Keratinocyte (primary cell): ENCODE data around the gene MTA2. TPM values are rescaled to one million over a fixed set of nuclear protein-coding genes. Genes with fewer than 3 reads are reported as not detected.

Experiments
- DNase-seq: peaks from one replicate; pipeline ENCODE4 v3.0.0-alpha.2; 2011; ENCODE audit warnings: low read depth, missing footprints, low spot score
- FAIRE-seq: peaks from 2 replicates; lab custom pipeline; 2011; peaks lifted over from hg19 to GRCh38; lab: Jason Lieb, UNC
- H2AFZ ChIP-seq: 2 replicates; pipeline ENCODE4 v1.6.0; 2012; ENCODE audit warnings: low read length, control low read depth, inconsistent platforms; ENCODE audit not compliant: control insufficient read depth
- H3K27ac ChIP-seq: 2 replicates; pipeline ENCODE4 v1.5.1; 2011; ENCODE audit warnings: low read length; ENCODE audit not compliant: control insufficient read depth, insufficient read depth
- H3K27me3 ChIP-seq: 3 replicates; pipeline ENCODE4 v1.6.0; 2011; ENCODE audit warnings: low read length; ENCODE audit not compliant: control insufficient read depth, insufficient read depth; ENCODE audit errors: extremely low read depth
- H3K36me3 ChIP-seq, 2 experiments: 2 replicates in 1 of 2; 3 replicates in 1 of 2; pipeline ENCODE4 v1.5.1; 2011; ENCODE audit warnings: low read length in 2 of 2, mild to moderate bottlenecking in 1 of 2; ENCODE audit not compliant: control insufficient read depth in 2 of 2, insufficient read depth in 2 of 2; ENCODE audit errors: extremely low read depth in 1 of 2
- H3K4me1 ChIP-seq: 3 replicates; pipeline ENCODE4 v1.5.1; 2011; ENCODE audit warnings: low read length; ENCODE audit not compliant: control insufficient read depth, insufficient read depth; ENCODE audit errors: extremely low read depth
- H3K4me2 ChIP-seq: 3 replicates; pipeline ENCODE4 v1.6.0; 2011; ENCODE audit warnings: low read depth, low read length; ENCODE audit not compliant: control insufficient read depth, insufficient read depth; ENCODE audit errors: extremely low read depth
- H3K4me3 ChIP-seq, 3 experiments: fragments of 200-600 bp in 1 of 3; sonication (generic) in 1 of 3; 2 replicates in 2 of 3; 3 replicates in 1 of 3; pipeline ENCODE4 v1.5.1; 2011 to 2016; ENCODE audit warnings: low read length in 3 of 3, mild to moderate bottlenecking in 3 of 3, control low read depth in 2 of 3, inconsistent platforms in 1 of 3, low read depth in 1 of 3, mixed read lengths in 1 of 3, mixed run types in 1 of 3, moderate library complexity in 1 of 3; ENCODE audit not compliant: control insufficient read depth in 2 of 3, insufficient read depth in 2 of 3; ENCODE audit errors: extremely low read depth in 1 of 3
- H3K79me2 ChIP-seq: 2 replicates; pipeline ENCODE4 v1.6.0; 2012; ENCODE audit warnings: low read length; ENCODE audit not compliant: control insufficient read depth, insufficient read depth
- H3K9ac ChIP-seq: 3 replicates; pipeline ENCODE4 v1.6.0; 2011; ENCODE audit warnings: low read length; ENCODE audit not compliant: control insufficient read depth, insufficient read depth; ENCODE audit errors: extremely low read depth
- H3K9me1 ChIP-seq: 3 replicates; pipeline ENCODE4 v1.6.0; 2011; ENCODE audit warnings: low read length; ENCODE audit not compliant: control insufficient read depth, insufficient read depth; ENCODE audit errors: extremely low read depth
- H3K9me3 ChIP-seq: 2 replicates; pipeline ENCODE4 v1.5.1; 2012; ENCODE audit warnings: low read depth, low read length; ENCODE audit not compliant: control insufficient read depth
- H4K20me1 ChIP-seq: 3 replicates; pipeline ENCODE4 v1.6.0; 2011; ENCODE audit warnings: low read length; ENCODE audit not compliant: control insufficient read depth, insufficient read depth; ENCODE audit errors: extremely low read depth
- CTCF ChIP-seq, 3 experiments: IDR thresholded peaks in 1 of 3; conservative IDR thresholded peaks in 1 of 3; optimal IDR thresholded peaks in 1 of 3; 2 replicates in 2 of 3; 3 replicates in 1 of 3; pipeline versions ENCODE3 to v1.5.1; 2011; ENCODE audit warnings: low read length in 3 of 3, mild to moderate bottlenecking in 3 of 3, moderate library complexity in 2 of 3, control low read depth in 1 of 3, inconsistent platforms in 1 of 3; ENCODE audit not compliant: insufficient read depth in 2 of 3; ENCODE audit errors: extremely low read depth in 1 of 3
- EZH2 ChIP-seq: IDR thresholded peaks from one replicate; pipeline ENCODE4 v1.6.1; 2012; ENCODE audit warnings: inconsistent platforms, mild to moderate bottlenecking, low read length, moderate library complexity
- dilution Hi-C: fragments of 300-500 bp; cut with MboI; formaldehyde crosslinking; loops from one replicate; pipeline ENCODE4 v1.7.0; 2020; ENCODE audit warnings: low sequenced_read_pairs; ENCODE audit not compliant: extremely low pct_ligation_motif_present
- polyA plus RNA-seq, 5 experiments: library from polyadenylated mRNA; depleted of rRNA in 3 of 5; stranded (reverse) in 3 of 5; stranded (forward) in 1 of 5; unstranded in 1 of 5; fragments of >200 nt; gene quantifications; 1 replicate in 1 of 5; 2 replicates in 3 of 5; 3 replicates in 1 of 5; pipeline versions ENCODE4 v1.2.1 to v1.2.3, GENCODE V29; 2011 to 2012; ENCODE audit warnings: missing spikeins in 2 of 5, low read depth in 1 of 5, low replicate concordance in 1 of 5

MTA2 gene
- polyA plus RNA-seq, 1 donor (not counting 4 experiments of a cell fraction or from before 2014, with no cell fraction given): 39.7 TPM

DNA sequence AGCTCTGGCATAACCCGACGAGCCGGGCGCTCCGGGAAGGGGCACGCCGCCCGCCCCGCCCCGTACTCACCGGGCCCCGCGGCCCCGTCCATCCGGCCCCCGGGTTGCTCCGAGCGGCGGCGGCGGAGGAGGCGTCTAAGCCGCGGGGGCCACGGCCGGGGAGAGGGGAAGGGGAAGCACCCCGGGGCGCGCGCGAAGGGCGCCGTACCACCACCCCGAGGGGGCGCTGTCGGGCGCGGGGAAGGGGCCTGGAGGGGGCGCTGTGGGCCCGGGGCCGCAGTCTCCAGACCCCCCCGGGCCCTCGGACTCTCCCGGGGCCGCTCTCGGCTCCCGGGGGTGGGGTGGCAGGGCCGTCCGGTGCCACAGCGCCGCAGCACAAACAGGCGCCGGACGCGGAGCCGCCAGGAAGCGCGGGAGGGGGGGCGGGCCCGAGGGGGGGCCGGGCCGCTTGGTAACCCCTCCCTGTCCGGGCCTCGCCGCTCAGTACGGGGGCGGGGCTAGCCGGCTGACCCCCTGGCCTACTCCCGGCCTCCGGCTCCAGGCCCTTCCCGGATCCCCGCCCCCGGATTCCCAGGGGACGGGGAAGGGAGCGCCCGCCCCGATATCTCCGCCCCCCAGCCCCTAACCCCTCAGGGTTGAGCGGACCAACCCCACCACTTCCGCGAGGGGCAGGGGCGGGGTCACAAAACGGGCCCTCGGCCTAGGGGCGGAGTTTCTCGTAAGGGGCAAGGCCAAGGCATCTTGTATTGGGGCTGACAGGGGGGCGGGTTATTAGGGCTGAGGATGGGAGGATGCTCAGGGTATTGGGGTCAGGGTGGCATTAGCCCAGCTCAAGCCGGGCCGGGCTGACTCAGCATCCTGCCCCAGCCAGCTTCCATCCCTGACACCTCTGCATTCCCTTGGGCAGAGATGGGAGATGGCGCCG, 11.0 kb upstream of the MTA2 start, which contains the start of the genes EML3 and ROM1:
Gene EML3, minus strand, starts transcription at position 410 of the 925 bp plus-strand sequence. Its CDS starts 318 bp downstream, at position 92.
Gene ROM1, plus strand, starts transcription at position 892 of the 925 bp plus-strand sequence. Its CDS starts 25 bp downstream, at position 917.
- Histone ChIP-seq H3K27ac (peak within 1 kb of the TSS; percentile 48), H3K9ac (peak within 1 kb of the TSS; percentile 78), H3K4me2 (peak within 1 kb of the TSS; percentile 78), H3K36me3 (peaks cover 13 to 25% of the 10 kb centered on the region in 2 experiments), H4K20me1 (no peaks in the 10 kb centered on the region), H3K79me2 (no peaks in the 10 kb centered on the region), H3K9me3 (no peaks in the 10 kb centered on the region), H3K4me1 (peaks cover 20% of the 10 kb centered on the region), H3K4me3 (peak within 1 kb of the TSS; percentile 60 to 85 (median 75)), H3K27me3 (no peaks in the 10 kb centered on the region), H3K9me1 (no peaks in the 10 kb centered on the region), H2AFZ (peak within 1 kb of the TSS; percentile 87)
- FAIRE-seq (peak; percentile 26), DNase-seq (no peak)
- dilution Hi-C loops: no loop called here
- TF ChIP-seq EZH2: no peak
- peak in 2 of 3 experiments; percentile 73 to 84 for TF ChIP-seq CTCF (optimal IDR thresholded peaks at IDR 0.05 in 1 of 3, IDR thresholded peaks at IDR 0.05 in 1 of 3, conservative IDR thresholded peaks at IDR 0.05 in 1 of 3; ENCODE audit: extremely low read depth in 1 of 3, insufficient read depth in 2 of 3, low read length in 3 of 3)

- Histone ChIP-seq H3K4me2 (peak overlapping the region; percentile 78), H3K27me3 (no peaks in the 10 kb centered on the region), H3K36me3 (peaks cover 12 to 20% of the 10 kb centered on the region in 2 experiments), H3K4me1 (peaks cover 20% of the 10 kb centered on the region), H3K79me2 (no peaks in the 10 kb centered on the region), H3K9me3 (no peaks in the 10 kb centered on the region), H3K9me1 (no peaks in the 10 kb centered on the region), H3K9ac (peak overlapping the region; percentile 78), H2AFZ (peak overlapping the region; percentile 87), H4K20me1 (no peaks in the 10 kb centered on the region), H3K4me3 (peak overlapping the region; percentile 60 to 85 (median 75)), H3K27ac (peak overlapping the region; percentile 48)
- dilution Hi-C loops: no loop called here
- FAIRE-seq: no peak
- DNase-seq: no peak
- TF ChIP-seq EZH2 (no peak), CTCF (optimal IDR thresholded peaks at IDR 0.05 in 1 of 3, IDR thresholded peaks at IDR 0.05 in 1 of 3, conservative IDR thresholded peaks at IDR 0.05 in 1 of 3; ENCODE audit: extremely low read depth in 1 of 3, insufficient read depth in 2 of 3, low read length in 3 of 3) (no peak)
Measured at GRCh38 chr11:62611705-62612365, 10.2 kb upstream of the MTA2 start.
